LNCaP clone FGC (cell line): ENCODE measurements around the gene ADK.

Experiments used
- DNase-seq: peaks from one replicate; pipeline ENCODE4 v3.0.0-alpha.2; 2011; ENCODE audit warnings: low read depth
- H3K4me3 ChIP-seq: 2 replicates; pipeline ENCODE4 v1.5.1; 2011; ENCODE audit warnings: mild to moderate bottlenecking, low read depth, low read length, control low read depth
- CTCF ChIP-seq: IDR thresholded peaks from 2 replicates; pipeline ENCODE4 v1.5.1; 2012; ENCODE audit warnings: mild to moderate bottlenecking; ENCODE audit not compliant: control insufficient read depth, insufficient read depth; ENCODE audit errors: extremely low read depth

Gene ADK

GRCh38 chr10:74382663-74383062 lies 231.6 kb downstream of the ADK start:
- no peak for DNase-seq
- TF ChIP-seq CTCF: no peak
- H3K4me3 ChIP-seq: no peak overlapping the region

GRCh38 chr10:74383642-74384041 lies 232.6 kb downstream of the ADK start:
- no peak for DNase-seq
- TF ChIP-seq CTCF: no peak
- no peak overlapping the region for H3K4me3 ChIP-seq

- DNase-seq: no peak
- no peak for TF ChIP-seq CTCF
- no peak overlapping the region for H3K4me3 ChIP-seq
These were observed 233.7 kb downstream of the ADK start for GRCh38 chr10:74384615-74385183.

GRCh38 chr10:74388801-74389200 lies 237.8 kb downstream of the ADK start:
- H3K4me3 ChIP-seq: no peak overlapping the region
- no peak for DNase-seq
- no peak for TF ChIP-seq CTCF

GRCh38 chr10:74391786-74392185 lies 240.8 kb downstream of the ADK start:
- no peak overlapping the region for H3K4me3 ChIP-seq
- DNase-seq: no peak
- no peak for TF ChIP-seq CTCF

GRCh38 chr10:74394416-74394969 lies 243.5 kb downstream of the ADK start:
- no peak overlapping the region for H3K4me3 ChIP-seq
- no peak for TF ChIP-seq CTCF
- DNase-seq: no peak

GRCh38 chr10:74400186-74400585 lies 249.2 kb downstream of the ADK start:
- H3K4me3 ChIP-seq: no peak overlapping the region
- no peak for TF ChIP-seq CTCF
- DNase-seq: no peak
